OCI-LY3 (cell line): ENCODE results near the gene PAM16.

Experiments used
- CTCF ChIP-seq: fragments of 200-600, 300-600 bp; sonication (generic); IDR thresholded peaks from 2 replicates; pipeline ENCODE4 v1.5.1; 2014; ENCODE audit warnings: antibody characterized with exemption, low read length, low read depth
- EZH2phosphoT487 ChIP-seq: fragments of 200-600 bp; shearing (Covaris generic); IDR thresholded peaks from 2 replicates; pipeline ENCODE4 v1.6.1; 2018; ENCODE audit warnings: antibody characterized with exemption, mixed run types, low read depth

DNA sequence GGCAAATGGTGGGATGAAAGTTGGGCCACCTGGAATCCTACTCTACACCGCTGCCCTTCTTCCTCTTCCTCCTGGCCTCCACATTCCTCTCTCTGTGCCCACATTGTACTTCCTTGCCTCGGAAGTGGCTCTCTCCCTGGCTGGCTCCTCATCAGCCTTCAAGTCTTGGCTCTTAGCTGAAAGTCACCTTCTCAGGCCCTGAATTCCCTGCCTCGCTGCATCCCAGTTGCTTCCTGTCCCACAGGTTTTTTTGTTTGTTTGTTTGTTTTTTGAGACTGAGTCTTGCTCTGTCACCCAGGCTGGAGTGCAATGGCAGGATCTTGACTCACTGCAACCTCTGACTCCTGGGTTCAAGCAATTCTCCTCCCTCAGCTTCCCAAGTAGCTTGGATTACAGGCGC lies 2.6 kb upstream of the PAM16 start:
- TF ChIP-seq EZH2phosphoT487 (no peak), CTCF (no peak)
